ENCODE results near the gene ADARB1.

The ADARB1 gene

GRCh38 chr21:45266518-45267389 is 192.4 kb downstream of the ADARB1 start:
- no peak for DNase-seq (ENCODE audit: low spot score)

GRCh38 chr21:45267390-45267760 is 193.0 kb downstream of the ADARB1 start:
- DNase-seq (ENCODE audit: low spot score): no peak

GRCh38 chr21:45269861-45270260 is 195.5 kb downstream of the ADARB1 start:
- no peak for DNase-seq (ENCODE audit: low spot score)

GRCh38 chr21:45270306-45270821 is 196.0 kb downstream of the ADARB1 start:
- DNase-seq (ENCODE audit: low spot score): peak; percentile 26

Data from COLO829 (cell line).